Natural killer cell (primary cell): ENCODE results near the gene SPTB. TPM values are rescaled to one million over a fixed set of nuclear protein-coding genes. Genes with fewer than 3 reads are reported as not detected.

Experiments
- ATAC-seq, 3 donors: fragments of 150-1000 bp in 2 of 3; fragments of 200-7000 bp in 1 of 3; cut with Tn5 transposase; 1 replicate in 1 of 3; 2 replicates in 2 of 3; pipeline ENCODE4 v1.10.0; 2021; ENCODE audit warnings: mild to moderate bottlenecking in 2 of 3, moderate library complexity in 2 of 3
- DNase-seq, 2 donors: peaks; one replicate each; pipeline versions ENCODE4 v3.0.0 to v3.0.0-alpha.2; 2013 to 2021; ENCODE audit warnings: mixed read lengths in 1 of 2
- H3K27ac ChIP-seq: one replicate; pipeline ENCODE4 v1.5.1; 2013; ENCODE audit warnings: mild to moderate bottlenecking, low read length
- H3K27me3 ChIP-seq: one replicate; pipeline ENCODE4 v1.6.1; 2013; ENCODE audit warnings: low read length; ENCODE audit not compliant: control insufficient read depth, insufficient read depth
- H3K36me3 ChIP-seq: one replicate; pipeline ENCODE4 v1.6.1; 2013; ENCODE audit warnings: low read length; ENCODE audit not compliant: control insufficient read depth, insufficient read depth
- H3K4me1 ChIP-seq: one replicate; pipeline ENCODE4 v1.6.1; 2013; ENCODE audit warnings: low read length; ENCODE audit not compliant: control insufficient read depth, insufficient read depth
- H3K4me3 ChIP-seq: one replicate; pipeline ENCODE4 v1.5.1; 2013; ENCODE audit warnings: low read length
- H3K9me3 ChIP-seq: one replicate; pipeline ENCODE4 v1.6.1; 2013; ENCODE audit warnings: low read length; ENCODE audit not compliant: control insufficient read depth, insufficient read depth
- H3K27ac Mint-ChIP-seq, 2 donors: one replicate each; pipeline ENCODE4 v1.8.0; 2022; ENCODE audit warnings: mild to moderate bottlenecking in 2 of 2, mixed read lengths in 2 of 2, moderate library complexity in 1 of 2
- H3K27me3 Mint-ChIP-seq, 2 donors: one replicate each; pipeline ENCODE4 v1.8.0; 2022; ENCODE audit warnings: low read depth in 2 of 2, mixed read lengths in 2 of 2
- H3K36me3 Mint-ChIP-seq: one replicate; pipeline ENCODE4 v1.8.0; 2022; ENCODE audit warnings: mixed read lengths
- H3K4me1 Mint-ChIP-seq, 2 donors: one replicate each; pipeline ENCODE4 v1.8.0; 2022; ENCODE audit warnings: mixed read lengths in 2 of 2
- H3K4me3 Mint-ChIP-seq: one replicate; pipeline ENCODE4 v1.8.0; 2022; ENCODE audit warnings: mild to moderate bottlenecking, moderate library complexity, mixed read lengths
- H3K9me3 Mint-ChIP-seq, 2 donors: one replicate each; pipeline ENCODE4 v1.8.0; 2022; ENCODE audit warnings: mixed read lengths in 2 of 2
- WGBS: methylation state at CpG from one replicate; pipeline ENCODE4 v1.1.7; 2013; ENCODE audit warnings: missing lambda C conversion rate; ENCODE audit not compliant: insufficient coverage; 5-methylcytosine and 5-hydroxymethylcytosine counted together
- intact Hi-C: fragments of 100-400 bp; cut with micrococcal nuclease; formaldehyde crosslinking; loops from one replicate; pipeline ENCODE4 v1.14.2; 2022
- total RNA-seq, 4 donors: library from RNA; stranded (reverse); fragments of 120-200 nt in 1 of 4; gene quantifications; one replicate each; pipeline versions ENCODE4 v1.2.3 to v1.2.4, GENCODE V29; 2013 to 2022
- TF ChIP-seq, protein P1 (sequence below): fragments of 200-600 bp; IDR thresholded peaks from one replicate; pipeline ENCODE4 v1.8.0; 2022; ENCODE audit warnings: antibody characterized with exemption

Gene SPTB
- total RNA-seq, 3 donors from 2014 or later (not counting 1 experiment from before 2014, with no cell fraction given) = 0.07 to 0.59 (median 0.13) TPM

DNA sequence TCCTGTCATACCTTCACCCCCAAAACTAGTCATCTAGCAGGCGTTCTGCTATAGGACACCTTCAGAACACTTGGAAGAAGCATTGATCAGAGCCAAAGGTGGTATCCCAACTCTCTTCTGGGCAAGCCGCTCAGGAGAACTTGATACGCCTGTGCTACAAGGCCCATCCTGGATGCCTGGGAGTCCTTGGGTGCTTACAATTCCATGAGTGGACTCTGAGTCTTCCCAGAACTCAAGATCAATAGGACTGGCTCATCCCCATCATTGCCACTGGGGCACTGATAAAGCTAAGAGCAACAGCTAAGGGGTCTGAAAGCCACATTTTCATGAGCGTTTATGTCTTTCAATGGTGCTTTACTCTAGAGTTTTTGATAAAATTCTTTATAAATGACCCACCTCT is 1.9 kb downstream of the SPTB start:
- H3K4me1 ChIP-seq = peaks cover 10% of the 10 kb centered on the region
- no peak overlapping the region for H3K4me3 Mint-ChIP-seq
- DNase-seq = no peak
- peaks cover 39 to 57% of the 10 kb centered on the region in 2 donors for H3K27me3 Mint-ChIP-seq
- no peaks in the 10 kb centered on the region for H3K9me3 Mint-ChIP-seq
- 92% methylated on average over 3 of the region's 4 CpGs for WGBS
- H3K27ac Mint-ChIP-seq = no peak overlapping the region
- no peak for ATAC-seq
- H3K36me3 ChIP-seq = no peaks in the 10 kb centered on the region
- no peak overlapping the region for H3K4me3 ChIP-seq
- intact Hi-C loops = no loop called here
- TF ChIP-seq, protein P1, sequence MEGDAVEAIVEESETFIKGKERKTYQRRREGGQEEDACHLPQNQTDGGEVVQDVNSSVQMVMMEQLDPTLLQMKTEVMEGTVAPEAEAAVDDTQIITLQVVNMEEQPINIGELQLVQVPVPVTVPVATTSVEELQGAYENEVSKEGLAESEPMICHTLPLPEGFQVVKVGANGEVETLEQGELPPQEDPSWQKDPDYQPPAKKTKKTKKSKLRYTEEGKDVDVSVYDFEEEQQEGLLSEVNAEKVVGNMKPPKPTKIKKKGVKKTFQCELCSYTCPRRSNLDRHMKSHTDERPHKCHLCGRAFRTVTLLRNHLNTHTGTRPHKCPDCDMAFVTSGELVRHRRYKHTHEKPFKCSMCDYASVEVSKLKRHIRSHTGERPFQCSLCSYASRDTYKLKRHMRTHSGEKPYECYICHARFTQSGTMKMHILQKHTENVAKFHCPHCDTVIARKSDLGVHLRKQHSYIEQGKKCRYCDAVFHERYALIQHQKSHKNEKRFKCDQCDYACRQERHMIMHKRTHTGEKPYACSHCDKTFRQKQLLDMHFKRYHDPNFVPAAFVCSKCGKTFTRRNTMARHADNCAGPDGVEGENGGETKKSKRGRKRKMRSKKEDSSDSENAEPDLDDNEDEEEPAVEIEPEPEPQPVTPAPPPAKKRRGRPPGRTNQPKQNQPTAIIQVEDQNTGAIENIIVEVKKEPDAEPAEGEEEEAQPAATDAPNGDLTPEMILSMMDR = no peak
- H3K27ac ChIP-seq = no peak overlapping the region
- peaks cover 0 to 7% of the 10 kb centered on the region in 2 donors for H3K4me1 Mint-ChIP-seq
- no peaks in the 10 kb centered on the region for H3K9me3 ChIP-seq
- no peaks in the 10 kb centered on the region for H3K36me3 Mint-ChIP-seq
- peaks cover 38% of the 10 kb centered on the region for H3K27me3 ChIP-seq

- TF ChIP-seq, protein P1 = no peak
- no peak for ATAC-seq
- intact Hi-C loops = no loop called here
- Histone ChIP-seq H3K4me3 (no peak overlapping the region), H3K9me3 (no peaks in the 10 kb centered on the region), H3K27me3 (peaks cover 22% of the 10 kb centered on the region), H3K27ac (no peak overlapping the region), H3K4me1 (peaks cover 6% of the 10 kb centered on the region), H3K36me3 (no peaks in the 10 kb centered on the region)
- peaks cover 0 to 4% of the 10 kb centered on the region in 2 donors for H3K4me1 Mint-ChIP-seq
- DNase-seq = no peak
- H3K36me3 Mint-ChIP-seq = no peaks in the 10 kb centered on the region
- no peaks in the 10 kb centered on the region for H3K9me3 Mint-ChIP-seq
- H3K27me3 Mint-ChIP-seq = peaks cover 45 to 53% of the 10 kb centered on the region in 2 donors
- WGBS = 84% methylated on average over 4 of the region's 4 CpGs
- H3K4me3 Mint-ChIP-seq = no peak overlapping the region
- no peak overlapping the region for H3K27ac Mint-ChIP-seq
Measured at GRCh38 chr14:64875350-64875749, 4.4 kb downstream of the SPTB start.

DNA sequence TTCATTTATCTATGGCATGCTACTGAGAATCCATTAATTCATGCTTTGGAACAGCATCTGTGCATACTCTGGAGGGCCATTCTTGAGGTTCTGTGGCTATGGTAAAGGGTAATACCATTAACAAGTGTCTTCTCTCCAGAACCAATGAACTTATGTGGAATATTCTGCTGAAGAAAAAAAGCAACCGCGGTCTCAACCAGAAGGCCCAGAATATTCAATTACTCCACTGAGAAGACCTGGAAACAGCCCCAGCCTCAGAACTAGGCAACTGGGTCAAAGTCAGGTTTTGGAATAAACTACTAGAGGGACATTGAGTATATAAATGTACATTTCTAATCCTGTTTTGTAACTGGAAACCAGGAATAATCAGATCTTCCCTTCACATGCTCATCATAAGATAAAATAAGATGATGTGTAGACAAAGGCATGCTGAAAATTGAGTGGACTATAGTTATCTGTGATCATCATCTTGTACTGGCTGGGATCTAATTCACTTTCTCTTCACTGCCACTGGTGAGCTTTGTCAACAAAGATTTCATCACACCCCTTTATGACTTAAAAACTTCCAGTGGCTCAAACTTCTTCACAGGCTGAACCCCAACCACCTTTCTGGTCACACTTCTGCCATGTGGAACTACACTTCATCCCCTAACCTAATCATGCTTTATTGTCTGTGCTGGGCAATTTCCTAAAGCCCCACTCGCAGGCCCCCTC is 6.0 kb downstream of the SPTB start:
- H3K4me1 Mint-ChIP-seq = no peaks in the 10 kb centered on the region
- WGBS = 91% methylated on average over 1 of the region's 3 CpGs
- no peak overlapping the region for H3K27ac Mint-ChIP-seq
- no peaks in the 10 kb centered on the region for H3K9me3 ChIP-seq
- H3K4me3 ChIP-seq = no peak overlapping the region
- DNase-seq = no peak
- TF ChIP-seq, protein P1 = no peak
- no peak for ATAC-seq
- no peaks in the 10 kb centered on the region for H3K9me3 Mint-ChIP-seq
- peaks cover 44 to 61% of the 10 kb centered on the region in 2 donors for H3K27me3 Mint-ChIP-seq
- H3K27me3 ChIP-seq = peaks cover 15% of the 10 kb centered on the region
- H3K27ac ChIP-seq = no peak overlapping the region
- no peaks in the 10 kb centered on the region for H3K4me1 ChIP-seq
- intact Hi-C loops = no loop called here
- H3K4me3 Mint-ChIP-seq = no peak overlapping the region
- H3K36me3 Mint-ChIP-seq = no peaks in the 10 kb centered on the region
- no peaks in the 10 kb centered on the region for H3K36me3 ChIP-seq

DNA sequence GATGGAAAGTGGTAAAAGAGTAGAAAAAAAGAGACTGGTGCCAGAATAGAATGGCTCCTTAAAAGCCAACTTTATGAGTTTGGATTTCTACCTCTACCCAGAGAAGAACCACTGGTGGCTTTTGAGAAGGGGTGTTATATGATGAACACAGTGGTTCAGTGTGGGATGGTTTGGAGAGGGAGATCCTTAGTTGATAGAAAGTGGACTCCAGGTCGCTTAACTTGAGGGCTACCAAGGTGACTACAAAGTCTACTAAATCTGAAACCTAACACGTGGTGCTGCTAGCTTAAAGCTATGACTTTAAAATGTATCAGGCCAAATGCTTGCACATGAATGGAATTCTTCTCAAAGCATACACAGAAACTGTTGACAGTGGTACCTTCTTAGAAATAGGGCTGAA is 8.4 kb downstream of the SPTB start:
- no peaks in the 10 kb centered on the region for H3K4me1 ChIP-seq
- intact Hi-C loops = no loop called here
- Mint-ChIP-seq H3K4me3 (no peak overlapping the region), H3K9me3 (no peaks in the 10 kb centered on the region), H3K4me1 (no peaks in the 10 kb centered on the region), H3K27ac (no peak overlapping the region), H3K27me3 (peaks cover 52 to 58% of the 10 kb centered on the region in 2 donors), H3K36me3 (no peaks in the 10 kb centered on the region)
- no peaks in the 10 kb centered on the region for H3K9me3 ChIP-seq
- DNase-seq = no peak
- H3K27ac ChIP-seq = no peak overlapping the region
- TF ChIP-seq, protein P1 = no peak
- H3K4me3 ChIP-seq = no peak overlapping the region
- no peak for ATAC-seq
- H3K27me3 ChIP-seq = peaks cover 3% of the 10 kb centered on the region
- 81% methylated on average over 2 of the region's 2 CpGs for whole genome bisulfite sequencing
- no peaks in the 10 kb centered on the region for H3K36me3 ChIP-seq
